NT2/D1 (cell line): Measurements from ENCODE around the gene MYO1E.

Experiments used
- SUZ12 ChIP-seq: IDR thresholded peaks from 2 replicates; pipeline ENCODE4 v1.6.1; 2011; ENCODE audit not compliant: insufficient read length, insufficient read depth; ENCODE audit errors: extremely low read depth
- ZNF274 ChIP-seq: IDR thresholded peaks from 2 replicates; pipeline ENCODE4 v1.6.1; 2011; ENCODE audit warnings: mild to moderate bottlenecking, low read depth, low read length

GRCh38 chr15:59157396-59157795, 215.3 kb downstream of the MYO1E start:
- TF ChIP-seq SUZ12 = no peak
- TF ChIP-seq ZNF274 = no peak
